ENCODE data around the gene PDE10A.

Gene PDE10A

DNA sequence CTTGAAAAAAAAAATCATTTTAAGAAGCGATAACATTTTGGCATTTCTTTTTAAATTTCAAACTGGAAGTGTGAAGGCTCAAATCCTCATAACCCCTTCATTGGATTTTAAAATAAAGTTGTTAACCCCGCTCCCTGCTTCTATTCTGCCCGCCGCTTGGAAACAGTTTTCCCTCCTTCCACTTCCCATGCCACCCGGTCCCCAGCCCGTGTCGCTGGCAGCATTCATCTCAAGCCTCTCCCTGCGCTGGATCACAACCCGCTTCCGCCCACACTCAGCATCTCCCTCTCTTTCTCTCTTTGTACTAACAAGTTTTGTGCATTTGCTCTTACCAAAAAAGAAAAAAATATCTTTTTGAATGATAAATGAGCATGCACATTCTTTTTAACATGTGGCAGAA lies 15.4 kb upstream of the PDE10A start:
- DNase-seq (ENCODE audit: low read depth in 2 of 2), result no peak

DNA sequence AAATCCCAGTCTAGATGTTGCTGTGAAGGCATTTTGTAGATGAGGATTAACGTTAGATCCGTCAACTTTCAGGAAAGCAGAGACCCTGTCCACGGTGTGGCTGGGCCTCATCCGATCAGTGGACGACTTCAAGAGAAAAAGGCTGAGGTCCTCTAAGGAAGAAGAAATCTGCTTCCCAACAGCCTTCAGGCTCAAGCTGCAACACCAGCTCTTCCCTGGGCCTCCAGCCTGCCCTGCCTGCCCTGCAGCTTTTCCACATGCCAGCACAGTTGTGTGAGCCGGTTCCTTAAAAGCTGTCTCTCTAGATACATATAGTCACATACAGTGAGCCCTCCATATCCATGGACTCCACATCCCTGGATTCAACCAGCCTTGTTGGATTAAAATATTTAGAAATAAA lies 14.1 kb upstream of the PDE10A start:
- DNase-seq (ENCODE audit: low read depth in 2 of 2), result no peak

DNA sequence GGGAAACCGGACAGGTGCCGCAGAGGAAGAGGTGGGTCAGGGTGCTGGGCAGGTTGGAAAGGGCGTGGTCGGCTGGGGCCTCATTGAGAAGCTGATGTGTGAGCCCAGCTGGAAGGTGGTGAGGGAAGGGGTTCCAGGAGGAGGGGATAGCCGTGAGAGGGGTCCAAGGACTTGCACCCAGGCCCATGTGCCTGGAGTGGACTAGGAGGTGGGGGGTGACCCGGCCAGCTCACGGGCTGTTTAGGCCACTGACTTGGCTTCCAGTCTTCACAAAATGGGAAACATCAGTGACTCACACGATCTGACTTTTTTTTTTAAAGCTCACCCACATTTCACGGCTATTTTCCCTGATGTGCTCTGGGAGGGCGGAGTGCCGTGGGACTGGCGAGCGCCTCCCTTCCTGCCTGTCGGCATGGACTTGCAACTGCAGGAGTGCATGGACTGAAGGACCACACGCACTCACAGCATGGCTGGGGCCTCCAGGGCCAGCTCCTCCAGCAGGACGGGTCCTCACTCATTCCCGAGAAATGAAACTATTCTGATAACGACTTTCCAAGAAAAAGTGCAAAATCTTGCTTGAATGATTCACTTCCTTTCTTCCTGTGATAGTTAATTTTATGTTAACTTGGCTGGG lies 13.5 kb upstream of the PDE10A start:
- no peak for DNase-seq (ENCODE audit: low read depth in 2 of 2)

DNA sequence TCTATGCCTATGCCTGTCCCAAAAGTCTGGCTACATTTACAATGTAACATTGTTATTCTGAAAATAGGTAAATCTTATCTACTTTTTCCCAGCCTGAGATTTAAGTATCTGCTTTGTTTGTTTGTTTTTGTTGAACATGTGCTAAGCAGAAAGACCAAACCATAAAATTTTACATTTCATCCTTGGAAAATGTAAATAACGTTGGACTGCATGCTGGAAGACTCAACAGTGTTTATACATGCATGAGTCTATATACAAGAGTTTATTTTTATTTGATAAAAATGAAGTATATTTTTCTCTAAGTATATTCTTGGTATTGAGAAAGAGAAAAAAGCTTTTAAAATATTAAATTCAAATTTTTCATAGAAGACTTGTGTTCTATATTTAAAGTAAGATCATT lies 12.1 kb upstream of the PDE10A start:
- no peak for DNase-seq (ENCODE audit: low read depth in 2 of 2)

DNA sequence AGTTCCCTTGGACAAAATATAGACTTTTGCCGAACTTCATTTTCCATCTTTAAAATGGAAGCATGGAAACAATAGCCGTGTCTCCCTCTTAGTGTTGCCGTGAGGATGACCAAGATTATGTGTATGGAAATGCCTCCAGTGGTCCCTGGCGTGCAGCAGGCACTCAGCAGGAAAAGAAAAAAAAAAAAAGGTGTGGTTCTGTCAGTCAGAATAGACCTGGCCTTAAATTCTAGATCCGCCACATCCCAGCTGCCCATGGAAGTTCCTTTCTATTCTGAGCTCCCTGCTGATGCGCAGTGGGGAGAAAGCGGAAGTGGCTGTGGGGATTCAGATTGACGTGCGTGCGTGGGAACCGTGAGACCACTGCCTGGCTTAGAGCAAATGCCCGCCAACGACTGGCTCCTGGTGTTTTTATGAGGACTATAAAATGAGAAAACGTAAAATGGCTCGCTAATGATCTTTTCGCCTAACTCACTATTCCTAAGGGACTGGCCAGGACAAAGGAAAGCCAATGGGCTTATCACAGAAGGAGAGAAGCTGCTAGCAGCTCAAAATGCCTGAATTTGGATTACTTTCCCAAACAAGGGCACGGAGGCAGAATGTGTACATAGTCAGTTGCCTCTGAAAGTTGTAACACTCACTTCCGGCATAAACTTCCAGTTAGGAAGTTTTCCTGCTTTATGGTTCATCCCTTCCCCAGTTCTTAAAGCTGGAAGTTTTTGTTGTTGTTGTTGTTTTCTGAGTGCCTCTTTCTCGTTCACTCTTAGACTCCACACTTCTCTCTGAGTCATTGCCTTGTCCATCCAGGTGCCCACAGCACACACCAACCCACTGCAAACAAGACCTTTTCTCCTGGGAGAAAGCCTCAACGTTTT lies 11.4 kb upstream of the PDE10A start:
- DNase-seq (ENCODE audit: low read depth in 2 of 2), result no peak

DNA sequence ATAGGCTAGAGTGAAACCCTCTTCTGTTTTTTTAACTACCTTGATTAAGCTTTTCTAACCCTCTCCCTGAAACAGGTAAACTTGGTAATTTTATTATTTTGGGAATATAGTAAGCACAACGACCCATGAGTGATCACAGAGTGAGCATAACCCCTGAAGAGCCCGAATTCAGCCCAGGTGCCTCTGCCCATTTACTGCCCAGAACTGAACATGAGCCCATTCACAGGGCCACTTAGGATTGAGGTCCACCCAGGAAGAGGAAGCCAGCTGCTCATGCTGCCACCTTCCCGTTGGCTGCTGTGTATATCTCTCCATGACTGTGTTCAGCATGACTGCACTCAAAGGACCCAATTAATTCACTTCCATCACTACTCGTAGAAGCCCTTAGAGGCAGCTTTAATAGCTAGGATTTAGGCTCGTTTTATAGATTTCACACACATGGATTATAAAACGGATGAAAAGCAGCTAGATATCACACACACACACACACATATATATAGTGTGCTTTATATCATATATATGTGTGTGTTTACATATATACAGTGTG lies 8.3 kb upstream of the PDE10A start:
- no peak for DNase-seq (ENCODE audit: low read depth in 2 of 2)

DNA sequence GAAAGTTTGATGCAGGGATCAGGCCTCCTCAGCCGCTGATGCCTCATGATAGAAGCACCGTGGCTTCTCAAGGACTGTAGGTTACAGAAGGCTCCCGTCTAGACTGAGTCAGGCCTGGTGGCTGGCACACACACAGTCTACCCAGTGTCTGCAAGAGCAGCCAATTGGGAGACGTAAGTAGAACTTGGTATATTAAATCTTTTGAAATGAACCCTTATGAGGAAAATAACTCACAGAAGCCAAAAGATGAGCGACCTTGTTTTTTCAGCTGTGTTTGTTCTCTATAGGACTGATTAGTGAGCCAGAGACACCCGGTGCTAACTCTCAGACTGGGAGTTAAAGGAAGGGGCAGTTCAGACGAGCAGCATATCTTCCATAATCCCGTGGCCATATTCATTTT lies 5.9 kb upstream of the PDE10A start:
- DNase-seq (ENCODE audit: low read depth in 2 of 2), result no peak

DNA sequence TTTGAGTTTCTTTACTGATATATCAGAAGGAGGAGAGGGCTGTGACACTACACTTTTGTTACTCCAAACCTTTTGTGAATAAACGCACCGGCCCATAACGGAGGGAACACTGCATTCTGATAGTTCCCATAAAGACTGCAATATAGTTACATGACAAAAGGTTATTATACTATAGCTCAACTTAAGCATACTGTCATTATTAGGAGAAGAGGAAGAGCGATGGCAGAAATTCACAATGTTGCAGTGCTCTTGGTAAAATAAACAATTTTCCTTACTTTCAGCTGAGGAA lies 2.3 kb upstream of the PDE10A start:
- no peak for DNase-seq (ENCODE audit: low read depth in 2 of 2)

DNA sequence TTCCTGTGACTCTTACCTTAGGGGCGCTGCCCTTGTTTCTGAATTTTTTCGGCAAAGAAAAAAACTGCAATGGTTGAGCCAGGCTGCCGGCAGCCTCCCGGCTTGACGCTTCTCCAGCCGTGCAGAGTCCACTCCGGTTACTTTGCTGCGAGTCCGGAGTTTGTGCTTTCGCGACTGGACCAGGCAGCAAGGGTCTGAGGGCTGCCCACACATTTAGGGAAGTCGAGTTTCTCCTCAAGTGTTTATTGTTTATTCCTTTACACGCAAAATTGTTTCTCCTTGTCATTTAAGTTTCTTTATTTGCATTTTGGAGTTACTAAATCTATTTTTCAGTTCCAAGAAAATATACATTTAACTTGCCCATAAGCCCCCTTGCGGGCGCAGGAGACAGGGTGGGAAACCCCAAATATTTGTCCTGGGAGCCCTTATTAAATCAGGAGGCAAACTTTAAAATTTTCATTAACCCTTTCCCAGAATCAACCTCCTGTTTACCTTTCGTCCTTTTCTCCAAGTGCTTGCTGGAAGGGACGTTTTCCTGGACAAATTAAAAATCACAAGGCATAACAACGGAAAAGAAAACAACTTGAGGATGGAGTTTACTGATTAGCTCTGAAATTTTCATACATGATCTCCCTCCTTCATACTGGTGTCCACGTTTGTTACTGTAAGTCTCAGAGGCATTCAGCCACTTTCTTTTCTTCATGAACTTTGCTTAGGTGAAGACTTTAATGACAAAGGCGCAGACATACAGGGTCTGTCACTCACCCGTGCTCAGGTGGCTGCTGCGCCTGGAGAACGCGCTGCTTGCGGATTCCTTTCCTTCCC lies 1.7 kb upstream of the PDE10A start:
- no peak for DNase-seq (ENCODE audit: low read depth in 2 of 2)

DNA sequence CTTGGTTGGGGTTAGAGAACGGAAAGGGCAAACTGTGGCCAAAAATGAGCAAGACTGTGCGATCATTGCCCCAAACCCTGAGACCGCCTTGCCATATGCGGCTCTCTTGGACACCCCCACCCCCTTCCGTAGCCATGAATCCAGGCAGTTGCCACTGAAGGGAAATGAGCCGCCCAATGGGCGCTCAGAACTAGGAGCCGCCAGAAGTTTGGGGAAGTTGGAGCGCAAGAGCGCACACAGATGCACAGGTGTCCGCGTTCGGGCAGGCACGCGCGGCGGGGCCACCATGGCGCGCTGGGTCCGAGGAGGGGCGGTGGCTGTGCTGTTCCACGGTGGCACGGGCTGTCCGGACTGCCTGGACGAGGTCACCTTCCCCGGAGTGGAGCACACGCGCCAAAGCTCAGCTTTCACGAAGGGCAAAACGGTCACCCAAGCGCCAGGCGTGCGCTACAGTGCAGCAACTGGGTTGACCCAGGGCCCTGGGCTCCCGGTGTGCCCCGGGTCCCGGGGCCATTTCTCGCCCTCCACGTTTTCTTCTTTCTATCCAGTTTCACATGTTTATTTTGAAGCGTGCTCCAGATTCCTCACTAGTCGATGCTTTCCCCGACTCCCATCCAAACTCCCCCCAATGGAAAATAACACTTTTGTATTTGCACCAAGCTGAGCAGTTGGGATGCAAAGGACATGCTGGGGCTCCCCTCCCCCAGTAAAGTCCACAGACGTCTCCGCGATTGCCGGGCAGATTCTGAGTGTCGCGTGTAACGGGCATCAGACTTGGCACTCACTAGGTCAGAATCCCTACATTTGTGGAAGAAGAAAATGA lies 906 bp upstream of the PDE10A start:
- DNase-seq (ENCODE audit: low read depth in 2 of 2), result no peak

DNA sequence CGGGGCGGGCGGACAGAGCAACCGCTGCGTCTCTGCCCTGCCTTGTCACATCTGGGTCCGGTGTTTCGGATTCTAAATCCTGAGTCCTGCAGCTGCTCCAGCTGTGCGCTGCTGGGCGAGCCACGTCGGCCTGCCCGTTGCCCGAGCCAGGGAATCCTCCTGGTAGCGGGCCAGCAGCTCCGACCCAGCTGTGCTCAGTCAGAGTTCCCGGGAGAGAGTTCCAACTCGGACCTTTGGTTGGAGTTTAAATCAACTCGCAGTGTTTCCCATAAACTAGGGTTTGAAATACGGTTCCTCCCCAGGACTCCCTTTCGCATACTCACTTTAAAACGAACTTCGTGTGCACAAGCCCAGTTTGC lies 315 bp upstream of the PDE10A start:
- DNase-seq (ENCODE audit: low read depth in 2 of 2), result no peak

DNA sequence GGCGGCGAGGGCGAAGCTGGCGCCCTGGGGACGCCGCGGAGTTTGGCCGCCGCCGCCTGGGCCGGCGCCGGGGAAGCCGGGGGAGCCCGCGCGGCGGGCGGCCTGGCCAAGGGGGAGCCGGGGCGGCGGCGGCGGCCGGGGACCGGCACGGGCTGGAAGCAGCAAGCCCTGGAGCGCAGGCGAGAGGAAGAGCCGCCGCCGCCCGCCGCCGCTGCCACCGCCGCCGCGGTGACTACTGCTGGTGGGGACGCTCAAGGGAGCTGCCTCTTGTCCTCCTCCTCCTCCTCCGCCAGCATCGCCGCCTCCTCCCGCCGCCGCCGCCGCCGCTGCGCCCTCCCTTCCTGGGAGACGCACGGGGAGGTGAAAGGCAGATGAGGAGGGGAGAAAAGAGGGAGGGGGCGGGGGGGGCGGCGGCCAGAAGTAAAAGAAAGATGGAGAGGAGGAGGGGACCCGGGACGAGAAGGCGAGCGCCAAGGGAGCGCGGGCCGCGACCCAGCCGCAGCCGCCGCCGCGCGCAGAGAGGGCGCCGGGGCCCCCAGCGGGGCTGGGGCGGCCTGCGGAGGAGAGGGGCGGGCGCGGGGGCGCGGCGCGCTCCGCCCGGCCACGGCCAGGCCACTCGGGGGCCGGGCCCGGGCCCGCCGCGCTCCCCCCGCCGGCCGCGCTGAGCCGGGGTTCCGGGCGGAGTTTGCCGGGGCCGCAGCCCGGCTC lies 846 bp downstream of the PDE10A start:
- DNase-seq (ENCODE audit: low read depth in 2 of 2), result no peak

DNA sequence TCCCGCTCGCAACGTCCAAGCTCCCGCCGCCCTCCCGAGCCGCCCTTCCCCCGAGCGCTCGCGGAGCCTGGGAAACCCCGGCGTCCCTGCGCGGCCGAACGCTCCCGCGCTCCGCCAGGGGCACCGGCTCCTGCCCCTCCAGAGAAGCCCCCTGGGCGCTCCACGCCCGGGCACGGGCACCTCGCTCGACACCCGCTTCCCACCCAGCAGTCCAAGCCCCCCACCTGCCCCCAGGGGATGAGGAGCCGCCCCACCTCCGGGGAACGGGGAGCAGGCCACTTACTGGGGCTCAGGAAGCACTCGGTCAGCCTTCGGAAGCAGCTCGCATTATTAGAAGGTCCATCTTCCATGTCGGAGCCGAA lies 1.4 kb downstream of the PDE10A start:
- DNase-seq (ENCODE audit: low read depth in 2 of 2), result no peak

DNA sequence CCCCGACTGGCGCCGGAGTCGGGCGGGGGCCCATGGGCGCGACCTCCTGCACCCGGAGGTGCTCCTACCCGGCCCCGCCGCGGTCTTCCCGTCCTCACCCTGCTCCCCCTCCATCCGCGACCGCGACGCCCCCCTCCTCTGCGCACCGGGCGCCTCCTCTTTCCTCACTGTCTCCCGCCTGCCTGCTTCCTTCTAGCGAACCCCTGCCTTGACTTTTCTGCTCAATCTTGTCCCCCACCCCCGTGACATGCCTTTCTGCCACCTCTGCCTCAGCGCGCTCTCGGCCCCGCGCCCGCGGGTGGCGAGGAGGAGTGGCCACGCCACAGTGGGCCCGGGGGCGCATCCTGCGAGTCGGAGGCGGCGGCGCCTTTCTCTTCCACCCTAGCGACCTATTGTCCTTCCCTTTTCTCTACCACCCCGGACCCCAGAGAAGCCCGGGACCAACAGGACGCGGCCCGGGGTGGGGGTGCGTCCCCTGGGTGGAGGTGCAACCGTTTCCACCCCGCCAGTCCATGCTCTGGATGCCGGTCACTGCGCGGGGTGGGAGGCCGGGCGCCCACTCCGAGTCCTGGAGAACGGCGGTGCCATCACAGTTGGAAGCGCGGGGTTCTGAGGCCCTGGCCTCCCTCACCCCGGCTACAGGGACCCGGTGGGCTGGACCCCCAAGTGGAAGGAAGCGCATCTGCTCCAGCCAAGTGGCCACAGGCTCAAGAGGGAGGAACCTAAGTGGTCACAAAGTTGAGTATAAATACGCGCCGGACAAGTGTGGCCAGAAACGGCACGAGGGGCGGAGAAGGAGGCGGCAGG lies 2.0 kb downstream of the PDE10A start:
- DNase-seq (ENCODE audit: low read depth in 2 of 2), result no peak

DNA sequence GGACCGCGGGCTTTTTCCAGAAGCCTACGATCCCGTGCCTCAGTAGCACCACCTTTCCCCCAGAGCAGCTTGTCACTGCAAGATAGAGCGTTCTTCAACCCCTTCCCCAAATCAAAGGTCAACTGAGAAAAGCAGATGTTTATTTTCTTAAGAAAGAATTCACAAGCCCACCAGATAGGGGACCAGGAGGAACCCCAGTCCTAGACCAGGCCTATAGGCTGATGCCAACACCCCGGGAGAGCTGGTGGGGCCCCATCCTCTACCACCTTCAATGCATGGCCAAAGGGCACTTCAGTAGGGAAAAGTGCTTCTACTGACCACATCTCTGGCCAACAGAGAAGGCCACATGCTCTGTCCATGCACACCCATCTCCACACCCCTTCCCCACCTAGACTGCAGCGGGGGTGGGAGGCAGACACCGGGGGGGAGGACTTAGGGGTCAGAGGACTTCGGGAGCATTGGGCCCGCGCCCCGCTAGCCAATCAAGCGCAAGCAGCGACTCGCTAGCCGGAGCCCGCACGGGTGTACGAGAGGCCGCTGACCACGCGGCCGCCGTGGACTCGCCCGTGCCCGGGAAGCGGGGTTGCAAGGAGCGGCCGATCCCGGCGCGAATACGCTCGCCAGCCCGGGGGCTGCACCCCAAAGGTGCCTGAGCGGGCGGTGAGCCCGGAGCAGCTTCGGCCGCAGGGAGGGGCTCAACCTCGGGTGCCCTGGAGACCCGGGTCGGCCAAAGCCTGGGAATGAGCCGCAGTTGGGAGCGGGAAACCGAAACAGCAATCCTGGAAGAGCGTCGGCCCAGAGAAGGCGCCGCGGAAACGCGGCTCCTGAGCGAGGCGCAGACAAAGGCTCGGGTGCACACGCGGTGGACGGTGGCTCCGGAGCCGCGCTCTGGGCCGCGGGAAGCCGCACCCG lies 2.8 kb downstream of the PDE10A start:
- DNase-seq (ENCODE audit: low read depth in 2 of 2), result no peak

DNA sequence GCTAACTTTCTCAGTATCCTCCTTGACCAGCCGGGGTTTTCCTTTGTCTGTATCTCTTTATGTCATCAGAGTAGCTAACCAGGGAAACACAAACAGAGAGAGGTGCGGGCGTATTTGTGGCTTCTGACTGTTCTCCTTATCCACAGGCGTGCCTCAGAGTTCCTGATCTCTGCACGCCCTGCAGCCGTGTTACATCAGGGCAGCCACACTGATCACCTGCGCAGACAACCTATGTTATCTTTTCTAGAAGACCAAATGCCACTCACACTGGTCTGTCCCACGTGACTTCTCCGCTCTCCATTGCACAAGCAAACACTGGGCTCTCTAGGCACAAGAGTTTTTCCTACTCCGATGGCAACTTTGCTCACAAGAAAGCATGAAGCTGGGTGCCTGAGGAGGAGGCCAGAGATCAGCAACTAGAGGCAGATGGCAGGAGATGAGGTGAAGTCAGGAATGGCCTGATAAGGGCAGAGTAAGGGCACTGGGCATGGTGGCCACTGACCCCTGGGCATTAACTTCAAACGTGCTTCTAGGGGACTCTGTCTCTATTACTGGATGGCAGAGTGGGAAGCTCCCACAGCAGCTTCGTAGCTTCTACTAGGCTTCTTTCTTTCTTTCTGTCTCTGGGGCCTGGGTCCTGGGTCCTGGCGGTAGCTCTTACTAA lies 4.5 kb downstream of the PDE10A start:
- no peak for DNase-seq (ENCODE audit: low read depth in 2 of 2)

DNA sequence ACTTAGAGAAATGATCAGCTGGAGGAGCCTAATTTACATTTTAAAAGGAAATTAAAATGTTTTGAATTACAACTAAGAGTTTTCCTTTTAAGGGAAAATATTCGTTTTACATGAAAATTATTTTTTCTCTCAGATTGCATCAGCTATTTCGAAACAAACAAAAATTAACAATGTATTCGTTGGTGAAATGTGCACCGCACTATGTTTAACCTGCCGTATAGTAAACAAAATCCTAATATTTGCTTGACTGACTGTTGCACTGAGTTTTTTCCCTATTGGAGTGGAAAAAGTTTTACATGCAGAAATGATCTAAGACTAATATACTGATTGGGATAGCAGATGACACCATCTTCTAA lies 5.7 kb downstream of the PDE10A start:
- no peak for DNase-seq (ENCODE audit: low read depth in 2 of 2)

DNA sequence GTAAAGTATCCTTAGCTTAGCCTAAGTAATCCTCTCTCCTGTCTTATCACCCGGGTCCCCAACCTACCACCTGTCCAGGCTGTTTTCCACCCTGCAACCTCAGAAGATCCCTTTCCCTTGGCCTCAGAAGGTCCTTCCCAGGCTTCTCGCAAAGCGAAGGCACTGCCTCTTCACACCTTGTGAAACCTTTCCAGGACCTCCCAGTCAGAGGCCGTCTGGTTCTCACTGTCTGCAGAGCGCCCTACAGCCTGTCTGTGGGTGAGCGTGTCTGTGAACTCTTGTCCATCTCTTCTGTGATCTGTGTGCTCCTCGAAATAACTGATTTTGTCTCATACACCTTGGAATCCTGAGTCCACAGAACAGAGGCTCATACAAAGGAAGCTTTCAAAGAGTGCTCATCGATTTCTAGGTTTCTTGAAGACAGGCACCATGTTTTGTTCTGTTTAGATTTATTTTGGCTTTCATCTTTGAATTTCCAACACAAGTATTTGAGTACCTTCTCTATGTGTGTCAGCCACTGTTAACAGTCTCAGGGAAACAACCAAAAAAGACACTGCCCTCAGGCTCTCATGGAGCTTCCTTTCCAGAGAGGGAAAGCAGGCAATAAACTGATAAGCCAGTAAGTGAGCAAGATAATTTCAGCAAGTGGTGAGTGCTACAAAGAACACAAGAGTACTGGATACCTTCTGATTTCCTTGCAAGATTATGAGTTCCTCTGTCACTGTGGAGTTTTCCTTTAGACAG lies 6.3 kb downstream of the PDE10A start:
- DNase-seq (ENCODE audit: low read depth in 2 of 2), result no peak
